Glutamatergic neuron (in vitro differentiated cells): ENCODE results near the gene CKAP4. TPM values are rescaled to one million over a fixed set of nuclear protein-coding genes. Genes with fewer than 3 reads are reported as not detected.
A peak's percentile ranks its signal among the peaks of the same experiment; 100 is the strongest.

Experiments used
- DNase-seq: peaks from one replicate; pipeline ENCODE4 v3.0.0; 2022
- H3K27ac Mint-ChIP-seq: one replicate; pipeline ENCODE4 v1.8.0; 2020; ENCODE audit warnings: mild to moderate bottlenecking, mixed read lengths, inconsistent platforms; ENCODE audit not compliant: unreplicated experiment
- H3K27me3 Mint-ChIP-seq: one replicate; pipeline ENCODE4 v1.8.0; 2020; ENCODE audit warnings: mild to moderate bottlenecking, moderate library complexity, mixed read lengths, inconsistent platforms; ENCODE audit not compliant: unreplicated experiment
- H3K36me3 Mint-ChIP-seq: one replicate; pipeline ENCODE4 v1.8.0; 2020; ENCODE audit warnings: mild to moderate bottlenecking, mixed read lengths, inconsistent platforms; ENCODE audit not compliant: unreplicated experiment
- H3K4me1 Mint-ChIP-seq: one replicate; pipeline ENCODE4 v1.8.0; 2020; ENCODE audit warnings: mild to moderate bottlenecking, low read depth, mixed read lengths, inconsistent platforms; ENCODE audit not compliant: unreplicated experiment
- H3K4me3 Mint-ChIP-seq: one replicate; pipeline ENCODE4 v1.8.0; 2020; ENCODE audit warnings: mild to moderate bottlenecking, mixed read lengths, inconsistent platforms; ENCODE audit not compliant: unreplicated experiment
- H3K9me3 Mint-ChIP-seq: one replicate; pipeline ENCODE4 v1.8.0; 2020; ENCODE audit warnings: mild to moderate bottlenecking, moderate library complexity, mixed read lengths, inconsistent platforms; ENCODE audit not compliant: unreplicated experiment
- CTCF ChIP-seq: fragments of 200-600 bp; sonication (generic); IDR thresholded peaks from one replicate; pipeline ENCODE4 v1.5.0; 2021; ENCODE audit not compliant: partially characterized antibody, unreplicated experiment
- total RNA-seq: library from RNA; stranded (reverse); fragmentation: NEBNext Ultra II Directional; extraction: Animal tissue kit (Norgen Biotek cat#: 25700); gene quantifications from one replicate; pipeline ENCODE4 v1.2.1, GENCODE V29; 2021; ENCODE audit not compliant: unreplicated experiment

The CKAP4 gene
- total RNA-seq, 1 donor from 2014 or later = 87.0 TPM

GRCh38 chr12:106224355-106224706, 23.5 kb downstream of the CKAP4 start:
- H3K36me3 Mint-ChIP-seq = no peaks in the 10 kb centered on the region
- peak; percentile 42 for TF ChIP-seq CTCF
- H3K27me3 Mint-ChIP-seq = no peaks in the 10 kb centered on the region
- DNase-seq = no peak
- H3K27ac Mint-ChIP-seq = no peak overlapping the region
- no peak overlapping the region for H3K4me3 Mint-ChIP-seq
- peaks cover 2% of the 10 kb centered on the region for H3K4me1 Mint-ChIP-seq
- no peaks in the 10 kb centered on the region for H3K9me3 Mint-ChIP-seq

- no peak overlapping the region for H3K27ac Mint-ChIP-seq
- H3K27me3 Mint-ChIP-seq = no peaks in the 10 kb centered on the region
- peak; percentile 93 for TF ChIP-seq CTCF
- H3K9me3 Mint-ChIP-seq = no peaks in the 10 kb centered on the region
- no peaks in the 10 kb centered on the region for H3K36me3 Mint-ChIP-seq
- no peak overlapping the region for H3K4me3 Mint-ChIP-seq
- H3K4me1 Mint-ChIP-seq = peaks cover 2% of the 10 kb centered on the region
- peak; percentile 83 for DNase-seq
These were observed 24.1 kb downstream of the CKAP4 start for GRCh38 chr12:106223485-106224354.

GRCh38 chr12:106220536-106220935, 27.3 kb downstream of the CKAP4 start:
- Mint-ChIP-seq H3K27ac (no peak overlapping the region), H3K4me1 (peaks cover 2% of the 10 kb centered on the region), H3K36me3 (peaks cover 8% of the 10 kb centered on the region), H3K9me3 (peaks cover 2% of the 10 kb centered on the region), H3K4me3 (no peak overlapping the region), H3K27me3 (no peaks in the 10 kb centered on the region)
- TF ChIP-seq CTCF = no peak
- DNase-seq = no peak

- Mint-ChIP-seq H3K4me1 (peaks cover 6% of the 10 kb centered on the region), H3K27me3 (no peaks in the 10 kb centered on the region), H3K27ac (no peak overlapping the region), H3K4me3 (no peak overlapping the region), H3K9me3 (peaks cover 2% of the 10 kb centered on the region), H3K36me3 (peaks cover 8% of the 10 kb centered on the region)
- DNase-seq = no peak
- TF ChIP-seq CTCF = no peak
These were observed 28.8 kb downstream of the CKAP4 start for GRCh38 chr12:106219043-106219442.

GRCh38 chr12:106217706-106218105, 30.1 kb downstream of the CKAP4 start:
- Mint-ChIP-seq H3K36me3 (peaks cover 8% of the 10 kb centered on the region), H3K27me3 (no peaks in the 10 kb centered on the region), H3K27ac (no peak overlapping the region), H3K4me3 (no peak overlapping the region), H3K4me1 (peaks cover 6% of the 10 kb centered on the region), H3K9me3 (peaks cover 2% of the 10 kb centered on the region)
- no peak for DNase-seq
- no peak for TF ChIP-seq CTCF
